IMR-90 (cell line): ENCODE results near the gene HLA-A. TPM values are rescaled to one million over a fixed set of nuclear protein-coding genes. Genes with fewer than 3 reads are reported as not detected.

ENCODE experiments used
- ATAC-seq: fragments of 200-7000 bp; cut with Tn5 transposase; 2 replicates; pipeline ENCODE4 v1.9.1; 2020; ENCODE audit warnings: low read depth, mild to moderate bottlenecking, moderate library complexity
- BruUV-seq: library from RNA; stranded (reverse); fragments of 400-500 nt; replicated peaks from 2 replicates; lab custom pipeline; 2021; lab: Mats Ljungman, UMichigan
- CTCF ChIA-PET: fragments of 300-600 bp; formaldehyde crosslinking; extraction: SDS; loops from one replicate; lab custom pipeline; 2021; ENCODE audit warnings: antibody characterized with exemption; lab: Yijun Ruan, JAX
- POLR2A ChIA-PET: fragments of 300-600 bp; sonication (Branson Sonifier 250); formaldehyde crosslinking; loops from one replicate; lab custom pipeline; 2022; ENCODE audit warnings: antibody characterized with exemption; ENCODE audit not compliant: unreplicated experiment; lab: Charles Lee
- DNase-seq: peaks from one replicate; pipeline ENCODE4 v3.0.0; 2013
- H2AFZ ChIP-seq: replicated peaks from 2 replicates; pipeline ENCODE3; 2013; ENCODE audit warnings: low read length, mild to moderate bottlenecking; ENCODE audit not compliant: poor library complexity
- H2AK5ac ChIP-seq: 2 replicates; pipeline ENCODE4 v1.6.1; 2013; ENCODE audit warnings: low read depth, low read length, inconsistent platforms
- H2AK9ac ChIP-seq: replicated peaks from 2 replicates; pipeline ENCODE3; 2013; ENCODE audit warnings: mild to moderate bottlenecking, low read depth, low read length, moderate library complexity; ENCODE audit not compliant: poor library complexity
- H2BK120ac ChIP-seq: 2 replicates; pipeline ENCODE4 v1.6.1; 2013; ENCODE audit warnings: low read depth, low read length, inconsistent platforms
- H2BK15ac ChIP-seq: 3 replicates; pipeline ENCODE4 v1.6.1; 2013; ENCODE audit warnings: low read depth, low read length, inconsistent platforms
- H2BK20ac ChIP-seq: 2 replicates; pipeline ENCODE4 v1.6.1; 2013; ENCODE audit warnings: low read depth, mild to moderate bottlenecking, inconsistent platforms, low read length, moderate library complexity
- H2BK5ac ChIP-seq: 2 replicates; pipeline ENCODE4 v1.6.1; 2013; ENCODE audit warnings: mild to moderate bottlenecking, low read depth, low read length, inconsistent platforms; ENCODE audit not compliant: poor library complexity, severe bottlenecking
- H3K14ac ChIP-seq: replicated peaks from 2 replicates; pipeline ENCODE4 v1.6.1; 2013; ENCODE audit warnings: low read depth, low read length, inconsistent platforms
- H3K18ac ChIP-seq: 2 replicates; pipeline ENCODE4 v1.6.1; 2013; ENCODE audit warnings: low read depth, low read length, control low read depth
- H3K23ac ChIP-seq: 2 replicates; pipeline ENCODE4 v1.6.1; 2013; ENCODE audit warnings: low read depth, low read length, inconsistent platforms
- H3K27ac ChIP-seq: 2 replicates; pipeline ENCODE4 v1.5.1; 2013; ENCODE audit warnings: mild to moderate bottlenecking, control low read depth, low read length; ENCODE audit not compliant: insufficient read depth
- H3K27me3 ChIP-seq: 2 replicates; pipeline ENCODE4 v1.6.1; 2013; ENCODE audit warnings: low read length; ENCODE audit not compliant: control insufficient read depth, insufficient read depth
- H3K36me3 ChIP-seq: 2 replicates; pipeline ENCODE4 v1.6.1; 2013; ENCODE audit warnings: low read length, mixed read lengths; ENCODE audit not compliant: control insufficient read depth, insufficient read depth
- H3K4ac ChIP-seq: 2 replicates; pipeline ENCODE4 v1.6.1; 2013; ENCODE audit warnings: low read depth, low read length, inconsistent platforms
- H3K4me1 ChIP-seq: 2 replicates; pipeline ENCODE4 v1.6.1; 2013; ENCODE audit warnings: low read length, mixed read lengths; ENCODE audit not compliant: control insufficient read depth, insufficient read depth
- H3K4me2 ChIP-seq: 2 replicates; pipeline ENCODE4 v1.6.1; 2013; ENCODE audit warnings: low read depth, mild to moderate bottlenecking, control low read depth, low read length, moderate library complexity
- H3K4me3 ChIP-seq: 2 replicates; pipeline ENCODE4 v1.5.1; 2013; ENCODE audit warnings: low read depth, mild to moderate bottlenecking, control low read depth, low read length, moderate library complexity; ENCODE audit not compliant: insufficient read depth
- H3K56ac ChIP-seq: 2 replicates; pipeline ENCODE4 v1.6.1; 2013; ENCODE audit warnings: low read length, inconsistent platforms; ENCODE audit not compliant: insufficient read depth; ENCODE audit errors: extremely low read depth
- H3K79me1 ChIP-seq, 2 experiments: 2 replicates each; pipeline ENCODE4 v1.6.1; 2013; ENCODE audit warnings: low read length in 2 of 2, inconsistent platforms in 1 of 2, low read depth in 1 of 2
- H3K9ac ChIP-seq: 2 replicates; pipeline ENCODE4 v1.6.1; 2013; ENCODE audit warnings: low read depth, low read length, control low read depth
- H3K9me1 ChIP-seq: 2 replicates; pipeline ENCODE4 v1.6.1; 2013; ENCODE audit warnings: low read length, inconsistent platforms; ENCODE audit not compliant: insufficient read depth
- H3K9me3 ChIP-seq: 2 replicates; pipeline ENCODE4 v1.6.1; 2013; ENCODE audit warnings: low read length; ENCODE audit not compliant: control insufficient read depth, insufficient read depth
- H4K20me1 ChIP-seq: 2 replicates; pipeline ENCODE4 v1.6.1; 2013; ENCODE audit warnings: low read length, inconsistent platforms; ENCODE audit not compliant: insufficient read depth
- H4K5ac ChIP-seq: 2 replicates; pipeline ENCODE4 v1.6.1; 2013; ENCODE audit warnings: mild to moderate bottlenecking, low read depth, low read length, control low read depth
- H4K8ac ChIP-seq, 2 experiments: 2 replicates each; pipeline ENCODE4 v1.6.1; 2013; ENCODE audit warnings: low read depth in 2 of 2, low read length in 2 of 2, control low read depth in 1 of 2, inconsistent platforms in 1 of 2
- H4K91ac ChIP-seq: 2 replicates; pipeline ENCODE4 v1.6.1; 2013; ENCODE audit warnings: low read depth, low read length, inconsistent platforms; ENCODE audit not compliant: insufficient read depth
- CEBPB ChIP-seq: IDR thresholded peaks from 2 replicates; pipeline ENCODE4 v1.6.1; 2012; ENCODE audit warnings: low read depth, low read length, improper control_type of control experiment
- CHD1 ChIP-seq: IDR thresholded peaks from 2 replicates; pipeline ENCODE4 v1.6.1; 2012; ENCODE audit warnings: low read depth, low read length, improper control_type of control experiment
- MAZ ChIP-seq: IDR thresholded peaks from 2 replicates; pipeline ENCODE4 v1.6.1; 2012; ENCODE audit warnings: low read depth, mild to moderate bottlenecking, low read length, improper control_type of control experiment, moderate library complexity, borderline replicate concordance
- MXI1 ChIP-seq: IDR thresholded peaks from 2 replicates; pipeline ENCODE4 v1.6.1; 2012; ENCODE audit warnings: low read depth, mild to moderate bottlenecking, low read length, moderate library complexity, borderline replicate concordance
- NFE2L2 ChIP-seq: fragments of 150-350 bp; IDR thresholded peaks from 2 replicates; pipeline ENCODE4 v1.6.1; 2016; ENCODE audit warnings: low read depth, mild to moderate bottlenecking, low read length
- WGBS, 2 experiments: methylation state at CpG; one replicate each; pipeline versions ENCODE4 v1.1.5 to v1.1.7; 2013; ENCODE audit warnings: missing lambda C conversion rate in 2 of 2; ENCODE audit not compliant: insufficient read length in 1 of 2; ENCODE audit errors: extremely low coverage in 2 of 2; 5-methylcytosine and 5-hydroxymethylcytosine counted together
- dilution Hi-C: fragments of 300-500 bp; cut with HindIII; formaldehyde crosslinking; loops from one replicate; pipeline ENCODE4 v1.14.3; 2018; ENCODE audit warnings: low sequenced_read_pairs; ENCODE audit not compliant: unreplicated experiment
- in situ Hi-C: fragments of 300-500 bp; cut with MboI; formaldehyde crosslinking; loops from 3 replicates; pipeline ENCODE4 v1.14.3; 2019; ENCODE audit warnings: low sequenced_read_pairs, inconsistent platforms, mixed read lengths
- intact Hi-C: fragments of 100-400 bp; cut with micrococcal nuclease; formaldehyde crosslinking; loops from 2 replicates; pipeline ENCODE4 v1.10.0; 2022
- polyA plus RNA-seq, 3 experiments: library from polyadenylated mRNA; depleted of rRNA; stranded (reverse); fragments of >200 nt; gene quantifications; 2 replicates each; pipeline ENCODE4 v1.2.3, GENCODE V29; 2012; ENCODE audit warnings: low replicate concordance in 1 of 3
- total RNA-seq: library from RNA; depleted of rRNA; stranded (reverse); fragments of >200 nt; gene quantifications from 2 replicates; pipeline ENCODE4 v1.2.3, GENCODE V29; 2012
- TF ChIP-seq, protein P1 (sequence below): fragments of 150-350 bp; IDR thresholded peaks from 2 replicates; pipeline ENCODE4 v1.6.1; 2017; ENCODE audit warnings: mild to moderate bottlenecking, antibody characterized with exemption, low read length, low read depth
- TF ChIP-seq, protein P2 (sequence below): fragments of 150-350 bp; IDR thresholded peaks from 2 replicates; pipeline ENCODE4 v1.6.1; 2016; ENCODE audit warnings: low read depth, mild to moderate bottlenecking, low read length, moderate library complexity, borderline replicate concordance

Gene HLA-A
- total and polyA plus RNA-seq, 2 of the 4 experiments (the other 2 are of a cell fraction) = 94.5 to 218 TPM

DNA sequence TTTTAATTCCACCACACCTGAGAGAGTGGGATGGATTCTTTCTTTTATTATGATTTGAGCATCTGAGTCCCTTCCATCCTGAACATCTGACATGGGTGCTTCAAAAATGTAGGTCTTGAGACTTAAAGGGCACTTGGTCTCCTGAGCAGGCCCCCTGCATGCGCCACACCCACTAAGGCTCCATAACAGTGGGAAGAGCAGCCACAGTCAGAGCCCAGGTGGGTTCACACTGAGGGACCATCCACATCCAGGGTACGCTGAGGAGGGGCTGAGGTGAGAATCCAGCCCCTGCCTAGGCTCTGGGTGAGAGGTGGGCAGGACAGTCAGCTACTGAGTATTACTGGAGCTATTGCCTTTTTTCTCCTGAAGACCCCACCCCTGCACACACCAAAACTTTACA is 42.7 kb downstream of the HLA-A start:
- no peaks in the 10 kb centered on the region for H3K36me3 ChIP-seq
- H2AFZ ChIP-seq = no peak overlapping the region
- H3K18ac ChIP-seq = no peak overlapping the region
- H2BK120ac ChIP-seq = no peak overlapping the region
- no peak overlapping the region for H2BK15ac ChIP-seq
- H3K4me3 ChIP-seq = no peak overlapping the region
- no peak overlapping the region for H4K8ac ChIP-seq
- no peaks in the 10 kb centered on the region for H3K9me3 ChIP-seq
- no peak overlapping the region for H2AK5ac ChIP-seq
- no peaks in the 10 kb centered on the region for H3K4me1 ChIP-seq
- peaks cover 29% of the 10 kb centered on the region for H3K27me3 ChIP-seq
- DNase-seq = no peak
- POLR2A ChIA-PET = no interaction called here
- no peak overlapping the region for H2BK20ac ChIP-seq
- H3K9me1 ChIP-seq = no peaks in the 10 kb centered on the region
- intact Hi-C loops = no loop called here
- no peak overlapping the region for H3K4me2 ChIP-seq
- TF ChIP-seq MXI1 = no peak
- TF ChIP-seq, protein P1, sequence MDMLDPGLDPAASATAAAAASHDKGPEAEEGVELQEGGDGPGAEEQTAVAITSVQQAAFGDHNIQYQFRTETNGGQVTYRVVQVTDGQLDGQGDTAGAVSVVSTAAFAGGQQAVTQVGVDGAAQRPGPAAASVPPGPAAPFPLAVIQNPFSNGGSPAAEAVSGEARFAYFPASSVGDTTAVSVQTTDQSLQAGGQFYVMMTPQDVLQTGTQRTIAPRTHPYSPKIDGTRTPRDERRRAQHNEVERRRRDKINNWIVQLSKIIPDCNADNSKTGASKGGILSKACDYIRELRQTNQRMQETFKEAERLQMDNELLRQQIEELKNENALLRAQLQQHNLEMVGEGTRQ = no peak
- TF ChIP-seq NFE2L2 = no peak
- TF ChIP-seq, protein P2, sequence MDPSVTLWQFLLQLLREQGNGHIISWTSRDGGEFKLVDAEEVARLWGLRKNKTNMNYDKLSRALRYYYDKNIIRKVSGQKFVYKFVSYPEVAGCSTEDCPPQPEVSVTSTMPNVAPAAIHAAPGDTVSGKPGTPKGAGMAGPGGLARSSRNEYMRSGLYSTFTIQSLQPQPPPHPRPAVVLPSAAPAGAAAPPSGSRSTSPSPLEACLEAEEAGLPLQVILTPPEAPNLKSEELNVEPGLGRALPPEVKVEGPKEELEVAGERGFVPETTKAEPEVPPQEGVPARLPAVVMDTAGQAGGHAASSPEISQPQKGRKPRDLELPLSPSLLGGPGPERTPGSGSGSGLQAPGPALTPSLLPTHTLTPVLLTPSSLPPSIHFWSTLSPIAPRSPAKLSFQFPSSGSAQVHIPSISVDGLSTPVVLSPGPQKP = no peak
- no peak for TF ChIP-seq CHD1
- TF ChIP-seq CEBPB = no peak
- TF ChIP-seq MAZ = no peak
- dilution Hi-C loops = no loop called here
- no TSS peak for BruUV-seq
- WGBS, 2 experiments = no CpG with 5 or more reads among the region's 2 CpGs
- H4K91ac ChIP-seq = no peak overlapping the region
- no peak overlapping the region for H3K9ac ChIP-seq
- CTCF ChIA-PET = no interaction called here
- no peak overlapping the region for H3K27ac ChIP-seq
- H2AK9ac ChIP-seq = no peak overlapping the region
- H4K5ac ChIP-seq = no peak overlapping the region
- H3K56ac ChIP-seq = no peak overlapping the region
- H4K20me1 ChIP-seq = no peaks in the 10 kb centered on the region
- H3K23ac ChIP-seq = no peak overlapping the region
- H3K79me1 ChIP-seq = no peaks in the 10 kb centered on the region
- no peak overlapping the region for H3K4ac ChIP-seq
- ATAC-seq = no peak
- no peak overlapping the region for H3K14ac ChIP-seq
- H2BK5ac ChIP-seq = no peak overlapping the region
- in situ Hi-C loops = no loop called here
